NCI-H2196 (cell line): ENCODE measurements around the gene NDUFA1.
"Not testable (repeated sequence)": the region's sequence is repeated elsewhere in the genome, so short reads cannot be mapped to it uniquely, and the experiment has no call there.

Experiments
- DNase-seq: peaks from one replicate; lab custom pipeline; 2025; ENCODE audit not compliant: unreplicated experiment; lab: John Stamatoyannopoulos, UW

NDUFA1 gene

GRCh38 chrX:119899125-119899524 lies 27.5 kb downstream of the NDUFA1 start:
- DNase-seq = no peak

DNA sequence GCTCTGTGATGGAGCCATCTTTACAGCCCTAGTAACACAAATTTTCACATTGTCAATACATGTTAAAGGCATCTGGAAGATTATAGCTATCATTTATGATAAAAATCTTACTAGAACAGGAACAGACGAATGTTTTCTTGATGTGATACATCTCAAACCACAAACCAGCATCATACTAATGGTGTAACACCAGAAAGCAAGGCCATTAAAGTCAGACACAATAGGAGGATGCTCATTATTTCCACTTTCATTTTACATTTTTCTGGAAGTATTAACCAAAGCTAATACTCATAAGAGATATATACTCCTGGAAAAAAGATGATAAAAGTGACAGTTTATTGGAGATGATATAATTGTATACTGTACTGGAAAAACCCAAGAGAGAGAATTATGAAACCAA lies 29.3 kb downstream of the NDUFA1 start:
- no peak for DNase-seq

DNA sequence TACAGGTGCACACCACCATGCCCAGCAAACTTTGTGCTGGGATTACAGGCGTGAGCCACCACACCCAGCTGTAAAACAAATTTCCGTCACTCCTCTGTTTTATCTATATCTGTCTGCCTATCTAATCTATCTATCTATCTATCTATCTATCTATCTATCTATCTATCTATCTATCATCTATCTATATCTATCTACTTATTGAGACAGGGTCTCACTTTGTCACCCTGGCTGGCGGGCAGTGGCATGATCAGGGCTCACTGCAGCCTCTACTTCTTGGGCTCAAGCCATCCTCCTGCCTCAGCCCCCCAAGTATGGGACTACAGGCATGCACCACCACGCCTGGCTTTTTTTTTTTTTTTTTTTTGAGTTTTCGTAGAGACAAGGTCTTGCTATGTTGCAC lies 44.7 kb downstream of the NDUFA1 start:
- DNase-seq = no peak

DNA sequence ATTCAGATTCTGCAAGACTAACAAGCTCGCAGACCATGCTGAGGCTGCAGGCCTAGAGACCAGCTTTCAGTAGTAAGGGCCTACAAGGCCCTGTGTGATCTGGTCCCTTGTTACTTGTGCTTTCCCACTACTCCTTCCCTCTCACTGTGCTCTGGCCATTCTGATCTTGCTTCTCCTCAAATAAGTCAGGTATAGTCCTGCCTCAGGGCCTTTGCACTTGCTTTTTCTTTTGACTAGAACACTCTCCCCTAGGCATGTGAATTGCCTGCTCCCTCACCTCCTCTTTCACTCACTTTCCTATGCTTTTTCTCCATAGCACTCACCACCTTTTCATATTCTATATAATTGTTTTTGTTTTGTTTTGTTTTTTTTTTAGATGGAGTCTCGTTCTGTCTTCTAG lies 46.2 kb downstream of the NDUFA1 start:
- DNase-seq = no peak

DNA sequence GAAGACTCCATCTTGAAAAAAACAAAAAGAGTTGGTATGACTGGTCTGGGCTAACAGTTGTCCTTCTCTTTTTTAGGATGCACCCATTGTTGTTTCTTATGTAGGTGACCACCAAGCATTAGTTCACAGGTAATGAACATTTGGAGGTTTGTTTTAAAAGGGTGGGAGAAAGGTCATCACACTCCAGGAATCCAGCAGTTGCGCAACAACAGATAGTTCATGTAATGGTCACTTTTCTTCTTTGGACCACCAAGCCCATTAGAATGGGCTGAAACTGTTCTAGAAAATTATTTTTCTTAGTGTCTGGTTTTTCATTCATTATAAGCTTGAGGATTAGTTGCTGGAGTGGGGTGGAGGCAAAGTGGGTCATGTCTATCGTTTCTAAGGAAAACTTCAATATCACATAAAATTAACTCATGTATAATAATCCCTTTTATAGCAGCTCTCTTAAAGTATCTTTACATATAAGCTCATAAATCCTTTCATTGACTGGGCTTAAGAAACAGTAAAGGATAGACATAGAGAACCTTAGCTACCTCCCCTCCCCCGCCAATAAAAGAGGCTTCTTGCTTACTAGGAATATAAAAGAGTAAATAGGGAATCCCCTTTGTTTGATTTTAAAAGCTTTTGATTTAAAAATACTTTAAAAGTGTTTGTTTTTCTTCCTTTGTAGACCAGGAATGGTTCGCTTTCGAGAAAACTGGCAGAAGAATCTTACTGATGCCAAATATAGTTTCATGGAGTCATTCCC lies 48.4 kb downstream of the NDUFA1 start:
- DNase-seq = no peak

GRCh38 chrX:119922391-119922790 lies 50.8 kb downstream of the NDUFA1 start:
- not testable (repeated sequence) for DNase-seq
